NCI-H345 (cell line): ENCODE results near the gene CHMP4A.
"Not testable (repeated sequence)": the region's sequence is repeated elsewhere in the genome, so short reads cannot be mapped to it uniquely, and the experiment has no call there.

Source experiments
- DNase-seq: peaks from one replicate; lab custom pipeline; 2025; lab: John Stamatoyannopoulos, UW

CHMP4A gene

DNA sequence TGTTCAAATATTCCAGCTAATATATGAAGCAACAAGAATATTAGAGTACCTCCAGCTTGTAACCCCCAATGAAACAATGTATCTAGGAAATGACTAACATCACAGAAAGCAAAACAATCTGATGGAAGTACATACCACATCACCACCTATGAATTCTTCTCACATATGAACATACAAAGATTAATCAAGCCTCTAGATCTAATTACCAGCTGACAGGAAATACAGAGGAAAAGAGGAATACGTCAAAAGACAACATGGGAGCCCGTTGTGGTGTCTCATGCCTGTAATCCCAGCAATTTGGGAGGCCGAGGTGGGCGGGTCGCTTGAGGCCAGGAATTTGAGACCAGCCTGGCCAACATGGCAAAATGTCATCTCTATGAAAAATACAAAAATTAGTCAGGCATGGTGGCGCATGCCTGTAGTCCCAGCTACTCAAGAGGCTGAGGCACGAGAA lies 11.4 kb upstream of the CHMP4A start:
- DNase-seq: no peak

- DNase-seq: not testable (repeated sequence)
Measured at GRCh38 chr14:24222987-24223386, 9.7 kb upstream of the CHMP4A start.

DNA sequence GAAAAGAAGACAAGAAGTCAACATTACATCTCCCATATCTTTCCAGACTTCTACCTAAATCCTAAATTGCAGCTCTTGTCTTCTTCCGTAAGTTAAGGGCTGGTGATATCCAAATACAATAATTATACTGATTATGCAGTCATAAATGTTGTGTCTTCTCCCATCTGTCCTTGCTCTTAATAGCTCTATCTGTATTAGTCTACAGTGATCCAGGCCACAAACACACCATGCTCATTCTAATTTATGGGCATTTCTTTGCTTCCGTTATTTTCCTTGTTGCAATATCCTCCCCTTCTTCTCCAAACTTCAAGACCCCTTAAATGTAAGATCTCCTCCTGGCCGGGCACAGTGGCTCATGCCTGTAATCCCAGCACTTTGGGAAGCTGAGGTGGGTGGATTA lies 6.2 kb upstream of the CHMP4A start:
- no peak for DNase-seq

DNA sequence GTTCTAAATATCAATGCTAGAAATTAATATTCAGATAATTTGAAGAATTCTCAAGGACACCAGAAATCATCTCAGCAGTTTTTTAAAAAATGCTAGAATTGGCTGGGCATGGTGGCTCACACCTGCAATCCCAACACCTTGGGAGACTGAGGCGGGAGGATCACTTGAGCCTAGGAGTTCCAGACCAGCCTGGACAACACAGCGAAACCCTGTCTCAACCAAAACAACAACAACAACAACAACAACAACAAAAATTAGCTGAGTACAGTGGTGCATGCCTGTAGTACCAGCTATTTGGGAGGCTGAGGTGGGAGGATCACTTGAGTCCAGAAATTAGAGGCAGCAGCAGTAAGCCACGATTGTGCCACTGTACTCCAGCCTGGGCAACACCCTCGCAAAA lies 5.8 kb upstream of the CHMP4A start:
- no peak for DNase-seq

DNA sequence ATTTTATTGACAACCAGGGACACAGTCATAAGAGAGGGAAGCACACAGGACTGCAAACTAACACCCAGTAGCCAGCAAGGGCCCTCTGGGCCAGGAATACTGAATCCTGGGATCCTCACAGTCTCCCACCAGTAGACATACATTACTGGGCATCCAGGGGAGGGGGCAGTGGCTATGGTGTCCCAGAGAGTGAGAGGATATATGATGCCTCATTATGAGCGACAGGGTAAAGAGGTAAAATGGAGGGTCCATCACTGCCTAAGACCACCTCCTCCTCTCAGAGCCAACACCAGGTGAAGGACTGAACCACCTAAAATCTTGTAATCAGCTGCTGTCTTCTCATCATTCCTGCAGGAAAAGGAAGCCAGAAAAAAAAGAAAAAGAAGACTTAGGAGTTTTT lies 3.6 kb upstream of the CHMP4A start:
- not testable (repeated sequence) for DNase-seq

- no peak for DNase-seq
Measured at GRCh38 chr14:24216345-24216699, 3.0 kb upstream of the CHMP4A start.

DNA sequence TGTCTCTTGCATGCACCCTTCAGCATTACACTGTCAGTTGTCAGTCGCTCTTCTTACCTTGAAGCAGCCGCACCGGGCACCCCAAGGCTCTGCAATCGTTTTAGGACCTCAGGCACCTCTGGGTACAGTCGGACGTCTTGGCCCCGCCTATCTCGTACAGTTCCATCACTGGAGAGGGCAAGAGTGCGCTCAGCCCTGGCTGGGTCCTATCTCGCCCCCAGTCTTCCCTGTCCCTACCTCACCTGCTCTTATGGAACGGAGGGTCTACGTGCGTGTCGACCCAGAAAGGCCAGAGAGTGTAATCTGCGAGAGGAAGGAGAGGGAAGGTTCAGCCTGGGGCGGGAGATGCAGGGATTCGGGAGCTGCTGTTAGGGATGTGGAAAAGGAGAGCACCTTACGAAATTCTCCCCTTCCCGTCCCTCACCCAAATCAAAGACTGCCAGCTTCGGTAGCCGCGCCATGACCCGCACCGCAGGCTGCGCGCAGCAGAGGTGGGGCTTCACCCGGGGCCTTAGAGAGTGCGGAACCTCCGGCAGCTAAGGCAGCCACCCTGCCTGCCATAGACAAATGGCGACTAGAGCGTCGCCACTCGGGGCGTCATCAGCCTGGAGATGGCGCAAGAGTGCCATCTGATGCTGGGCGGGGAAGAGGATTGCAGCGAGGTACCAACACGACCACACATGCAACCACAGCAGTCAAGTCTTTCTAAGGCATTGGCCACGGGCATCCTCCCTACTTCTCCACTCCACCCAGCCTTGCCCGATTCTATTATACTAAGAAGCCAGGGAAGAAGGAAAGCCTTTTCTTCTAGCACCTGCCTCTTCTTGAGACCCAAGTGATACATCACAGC lies 2.4 kb upstream of the CHMP4A start, which contains the start of gene MDP1:
Gene MDP1, minus strand, starts transcription at position 572 of the 850 bp plus-strand sequence. Its CDS starts 111 bp downstream, at position 461.
- DNase-seq: peak; percentile 90

GRCh38 chr14:24213866-24214662 lies 776 bp upstream of the CHMP4A start:
- no peak for DNase-seq

DNA sequence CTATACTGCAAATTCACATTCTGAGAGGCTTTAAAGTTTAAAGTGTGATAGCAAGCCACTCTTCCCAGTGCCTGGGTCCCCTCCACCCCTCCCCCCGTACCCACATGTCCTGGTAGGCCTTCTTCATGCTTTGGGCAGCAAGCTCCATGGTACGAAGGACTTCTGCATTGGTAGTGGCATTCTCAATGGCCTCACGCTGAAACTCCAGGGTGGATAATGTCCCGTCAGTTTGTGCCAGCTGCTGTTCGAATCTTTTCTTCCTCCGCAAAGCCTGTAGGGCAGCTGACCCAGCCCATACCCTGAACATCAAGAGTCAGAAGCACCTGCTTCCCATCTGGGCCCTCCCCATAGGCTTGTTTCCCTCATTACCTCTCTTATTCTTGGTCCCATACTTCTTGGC lies 2.0 kb downstream of the CHMP4A start:
- no peak for DNase-seq

GRCh38 chr14:24207625-24208024 lies 5.7 kb downstream of the CHMP4A start:
- DNase-seq: no peak

DNA sequence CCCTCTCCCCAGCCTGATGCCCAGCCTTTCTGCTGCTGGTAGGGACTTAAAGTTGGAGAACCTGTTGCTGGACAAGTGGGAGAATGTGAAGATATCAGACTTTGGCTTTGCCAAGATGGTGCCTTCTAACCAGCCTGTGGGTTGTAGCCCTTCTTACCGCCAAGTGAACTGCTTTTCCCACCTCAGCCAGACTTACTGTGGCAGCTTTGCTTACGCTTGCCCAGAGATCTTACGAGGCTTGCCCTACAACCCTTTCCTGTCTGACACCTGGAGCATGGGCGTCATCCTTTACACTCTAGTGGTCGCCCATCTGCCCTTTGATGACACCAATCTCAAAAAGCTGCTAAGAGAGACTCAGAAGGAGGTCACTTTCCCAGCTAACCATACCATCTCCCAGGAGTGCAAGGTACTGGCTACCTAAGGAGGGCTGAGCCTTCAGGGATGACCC lies 6.2 kb downstream of the CHMP4A start:
- no peak for DNase-seq

DNA sequence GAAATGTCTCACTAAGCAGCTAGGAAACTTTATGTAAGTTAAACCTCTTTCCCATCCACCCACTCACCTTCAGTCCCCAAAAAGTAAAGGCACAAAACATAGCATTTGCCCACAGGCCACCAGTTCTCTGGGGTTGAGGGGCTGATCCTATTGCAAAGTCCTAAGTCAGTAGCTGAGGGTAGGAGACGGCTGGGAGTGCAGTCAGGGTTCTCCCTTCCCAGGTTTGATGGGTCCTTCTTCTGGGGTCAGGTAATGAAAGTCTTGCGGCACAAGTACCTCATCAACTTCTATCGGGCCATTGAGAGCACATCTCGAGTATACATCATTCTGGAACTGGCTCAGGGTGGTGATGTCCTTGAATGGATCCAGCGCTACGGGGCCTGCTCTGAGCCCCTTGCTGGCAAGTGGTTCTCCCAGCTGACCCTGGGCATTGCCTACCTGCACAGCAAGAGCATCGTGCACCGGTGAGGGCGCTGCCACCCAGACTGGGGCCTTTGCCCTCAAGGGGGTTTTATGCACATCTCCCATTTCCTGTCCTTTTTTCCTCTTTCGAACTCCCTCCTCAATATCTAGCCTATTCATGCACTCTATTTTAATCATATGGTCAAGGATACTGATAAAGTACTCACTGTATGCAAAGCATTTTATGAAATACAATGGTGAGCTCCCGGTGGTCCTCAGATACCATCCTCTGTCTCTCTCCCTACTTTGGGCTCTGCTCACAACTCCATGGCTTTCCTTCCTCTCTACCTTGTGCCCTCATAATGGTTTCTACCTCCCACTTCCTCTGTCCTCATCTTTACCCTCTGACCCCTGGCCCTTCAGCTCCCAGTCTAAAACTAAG lies 6.8 kb downstream of the CHMP4A start:
- no peak for DNase-seq

- DNase-seq: no peak
Measured at GRCh38 chr14:24204163-24205146, 8.8 kb downstream of the CHMP4A start.

- DNase-seq: not testable (repeated sequence)
Measured at GRCh38 chr14:24203249-24203886, 9.9 kb downstream of the CHMP4A start.

GRCh38 chr14:24202538-24202937 lies 10.8 kb downstream of the CHMP4A start:
- not testable (repeated sequence) for DNase-seq

GRCh38 chr14:24198814-24199524 lies 14.3 kb downstream of the CHMP4A start:
- no peak for DNase-seq

DNA sequence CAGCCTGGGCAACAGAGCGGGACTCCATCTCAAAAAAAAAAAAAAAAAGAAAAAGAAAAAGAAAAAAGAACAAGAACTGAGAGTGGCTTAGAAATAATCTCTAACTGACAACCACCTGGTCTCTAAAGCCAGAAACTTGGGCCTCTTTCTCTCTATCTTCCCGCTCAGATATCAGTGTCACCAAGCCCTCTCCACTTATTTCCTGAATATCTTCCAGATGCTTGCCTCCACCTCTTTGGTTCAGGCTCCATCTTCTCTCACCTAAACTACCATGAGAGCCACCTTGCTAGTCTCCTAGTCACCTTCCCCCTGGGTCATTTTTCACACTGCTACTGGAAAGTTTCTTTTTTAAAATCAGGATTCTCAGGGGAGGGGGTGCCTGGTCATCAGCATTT lies 16.2 kb downstream of the CHMP4A start:
- DNase-seq: no peak

DNA sequence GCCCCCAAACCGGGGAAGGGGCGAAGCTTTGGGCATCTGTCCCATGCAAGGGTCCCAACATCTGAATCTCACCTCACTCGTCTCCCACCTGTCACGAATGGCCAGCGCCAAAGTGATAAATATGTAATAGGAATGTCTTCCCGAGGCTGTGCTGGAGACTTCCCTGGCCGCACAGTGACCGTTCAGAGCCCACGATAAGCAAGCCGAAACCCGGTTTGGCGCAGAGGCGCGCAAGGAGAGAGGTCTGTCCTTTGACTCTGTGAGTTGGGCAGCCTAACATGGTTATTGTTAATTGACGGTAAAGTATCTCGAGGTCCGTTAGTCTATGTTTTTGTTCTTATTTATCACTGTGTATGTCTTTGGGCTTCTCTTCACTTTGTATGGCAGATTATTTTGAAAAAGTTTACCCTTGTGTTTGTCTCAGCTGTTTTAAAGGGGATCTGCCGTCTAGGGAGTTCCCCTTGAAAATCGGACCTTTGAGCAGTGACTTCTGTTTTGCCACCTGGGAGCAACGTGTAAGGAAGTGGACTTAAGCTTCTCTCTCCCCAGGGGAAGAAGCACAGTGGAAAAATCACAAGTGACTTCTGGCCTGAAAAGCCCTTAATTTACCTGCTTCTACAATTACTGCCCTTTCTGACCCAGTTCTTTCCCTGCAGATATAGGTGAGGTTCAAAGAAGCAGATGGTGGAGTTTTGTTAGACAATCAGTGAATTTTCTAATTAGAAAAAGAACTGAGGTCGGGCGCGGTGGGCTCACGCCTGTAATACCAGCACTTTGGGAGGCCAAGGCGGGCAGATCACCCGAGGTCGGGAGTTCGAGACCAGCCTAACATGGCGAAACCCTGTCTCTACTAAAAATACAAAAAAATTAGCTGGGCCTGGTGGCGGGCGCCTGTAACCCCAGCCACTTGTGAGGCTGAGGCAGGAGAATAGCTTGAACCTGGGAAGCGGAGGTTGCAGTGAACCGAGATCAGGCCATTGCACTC lies 16.9 kb downstream of the CHMP4A start:
- no peak for DNase-seq
